T-cell (primary cell): ENCODE measurements around the gene IL17REL. TPM values are rescaled to one million over a fixed set of nuclear protein-coding genes. Genes with fewer than 3 reads are reported as not detected.

Source experiments
- ATAC-seq, 4 experiments: fragments of 200-7000 bp in 3 of 4; fragments of 150-1000 bp in 1 of 4; cut with Tn5 transposase; replicated peaks in 1 of 4; 1 replicate in 3 of 4; 2 replicates in 1 of 4; pipeline ENCODE4 v1.10.0; 2021; ENCODE audit warnings: moderate library complexity in 3 of 4, mild to moderate bottlenecking in 2 of 4, moderate number of reproducible peaks in 1 of 4
- CTCF ChIA-PET, 2 donors: fragments of 300-600 bp; sonication (Branson Sonifier 250); formaldehyde crosslinking; loops; one replicate each; lab custom pipeline; 2022; ENCODE audit warnings: antibody characterized with exemption in 2 of 2; lab: Charles Lee
- POLR2A ChIA-PET, 2 donors: fragments of 300-600 bp; sonication (Branson Sonifier 250); formaldehyde crosslinking; loops; one replicate each; lab custom pipeline; 2022; ENCODE audit warnings: antibody characterized with exemption in 2 of 2; lab: Charles Lee
- DNase-seq, 35 experiments: peaks; one replicate each; pipeline versions ENCODE4 v3.0.0 to v3.0.0-alpha.2; 2013 to 2023
- H3K27ac ChIP-seq: one replicate; pipeline ENCODE4 v1.5.1; 2013; ENCODE audit warnings: low read length
- H3K27me3 ChIP-seq, 2 experiments: replicated peaks in 1 of 2; 1 replicate in 1 of 2; 2 replicates in 1 of 2; pipeline versions ENCODE4 v1.6.1 to v1.7.0; 2013; ENCODE audit warnings: low read length in 1 of 2, mixed read lengths in 1 of 2; ENCODE audit not compliant: control insufficient read depth in 2 of 2, insufficient read depth in 2 of 2; ENCODE audit errors: extremely low read depth in 1 of 2
- H3K36me3 ChIP-seq, 2 donors: 1 replicate in 1 of 2; 2 replicates in 1 of 2; pipeline versions ENCODE4 v1.6.1 to v1.7.0; 2013; ENCODE audit warnings: low read length in 1 of 2; ENCODE audit not compliant: control insufficient read depth in 2 of 2, insufficient read depth in 1 of 2; ENCODE audit errors: extremely low read depth in 1 of 2
- H3K4me1 ChIP-seq, 2 experiments: 1 replicate in 1 of 2; 2 replicates in 1 of 2; pipeline versions ENCODE4 v1.6.1 to v1.7.0; 2013; ENCODE audit warnings: low read length in 2 of 2, mixed read lengths in 1 of 2; ENCODE audit not compliant: insufficient read depth in 2 of 2, control insufficient read depth in 1 of 2; ENCODE audit errors: extremely low read depth in 1 of 2
- H3K4me3 ChIP-seq, 2 donors: 1 replicate in 1 of 2; 2 replicates in 1 of 2; pipeline versions ENCODE4 v1.5.1 to v1.7.0; 2013; ENCODE audit warnings: mild to moderate bottlenecking in 2 of 2, low read length in 1 of 2, moderate library complexity in 1 of 2; ENCODE audit not compliant: control insufficient read depth in 1 of 2; ENCODE audit errors: extremely low read depth in 1 of 2
- H3K9me3 ChIP-seq: 2 replicates; pipeline ENCODE4 v1.7.0; 2013
- H3K27ac Mint-ChIP-seq, 2 donors: one replicate each; pipeline ENCODE4 v1.8.0; 2020 to 2021; ENCODE audit warnings: mild to moderate bottlenecking in 2 of 2, mixed read lengths in 2 of 2
- H3K27me3 Mint-ChIP-seq, 2 donors: one replicate each; pipeline ENCODE4 v1.8.0; 2021 to 2022; ENCODE audit warnings: mixed read lengths in 2 of 2
- H3K36me3 Mint-ChIP-seq: one replicate; pipeline ENCODE4 v1.8.0; 2021; ENCODE audit warnings: mixed read lengths
- H3K4me1 Mint-ChIP-seq, 3 donors: one replicate each; pipeline ENCODE4 v1.8.0; 2020 to 2022; ENCODE audit warnings: mixed read lengths in 3 of 3, mild to moderate bottlenecking in 1 of 3
- H3K4me3 Mint-ChIP-seq, 3 donors: one replicate each; pipeline ENCODE4 v1.8.0; 2020 to 2022; ENCODE audit warnings: mild to moderate bottlenecking in 3 of 3, mixed read lengths in 3 of 3, moderate library complexity in 3 of 3
- H3K9me3 Mint-ChIP-seq, 3 donors: one replicate each; pipeline ENCODE4 v1.8.0; 2020 to 2022; ENCODE audit warnings: mixed read lengths in 3 of 3
- WGBS: methylation state at CpG from one replicate; pipeline ENCODE4 v1.1.5; 2013; ENCODE audit warnings: missing lambda C conversion rate; ENCODE audit not compliant: insufficient coverage; 5-methylcytosine and 5-hydroxymethylcytosine counted together
- total RNA-seq, 35 experiments: library from RNA in 6 of 35; stranded (reverse) in 6 of 35; fragments of 120-200 nt in 1 of 35; gene quantifications; one replicate each; pipeline versions ENCODE4 v1.2.1 to v1.2.4 and lab custom pipeline; 2013 to 2026

IL17REL gene
- total RNA-seq, 5 donors from 2014 or later (not counting 1 experiment from before 2014, with no cell fraction given) = 0.10 TPM; not detected in 4

DNA sequence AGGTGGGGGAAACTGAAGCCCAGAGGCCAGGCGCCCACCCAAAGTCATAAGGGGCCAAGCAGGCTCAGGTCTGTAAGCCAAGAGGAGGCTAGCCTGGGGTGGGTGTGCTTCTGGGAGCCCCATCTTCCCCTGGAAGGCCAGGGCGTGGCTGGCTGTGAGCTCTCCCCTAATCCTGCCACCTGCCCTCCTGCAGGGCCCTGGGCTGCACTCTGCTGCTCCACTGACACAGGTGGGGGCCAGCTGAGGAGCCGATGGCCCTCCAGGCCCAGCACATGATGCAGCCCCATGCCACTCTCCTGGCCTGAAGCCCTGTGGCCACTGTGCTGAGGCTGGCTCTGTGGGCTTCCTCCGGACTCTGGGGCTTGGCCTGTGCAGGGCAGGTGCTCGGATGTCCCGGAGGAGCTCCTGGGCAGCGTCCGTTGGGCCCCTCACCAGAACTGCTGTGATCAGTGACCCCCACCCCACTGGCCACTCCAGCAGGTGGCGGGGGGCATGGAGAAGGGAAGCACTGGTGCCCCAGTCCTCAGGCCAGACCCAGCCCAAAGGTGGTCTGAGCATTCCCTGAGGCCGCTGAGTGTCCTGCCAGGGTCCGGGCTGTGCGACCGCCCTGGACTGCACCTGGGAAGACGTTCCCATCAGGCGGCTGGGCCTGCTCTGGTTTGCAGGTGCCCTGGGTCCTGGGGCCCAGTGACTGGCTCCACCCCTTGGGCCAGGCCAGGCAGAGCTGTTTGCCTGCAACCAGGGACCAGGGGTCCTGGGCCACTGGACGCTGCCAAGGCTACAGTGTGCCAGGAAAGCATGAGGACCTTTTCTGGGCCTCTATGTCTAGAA lies 43.5 kb downstream of the IL17REL start:
- POLR2A ChIA-PET = no interaction called here

GRCh38 chr22:49968313-49968830 lies 44.2 kb downstream of the IL17REL start:
- ChIA-PET CTCF (interaction anchor here in 1 of 2 donors (0.5 kb wide), 1 partner anchor 16 kb away, joined by 5 read pairs; no protein-coding TSS in a partner anchor), POLR2A (no interaction called here)
- Histone ChIP-seq H3K4me1 (peaks cover 6 to 75% of the 10 kb centered on the region in 2 experiments), H3K4me3 (no peak overlapping the region), H3K9me3 (no peaks in the 10 kb centered on the region), H3K27me3 (peaks cover 0 to 4% of the 10 kb centered on the region in 2 experiments), H3K27ac (no peak overlapping the region), H3K36me3 (peaks cover 7% of the 10 kb centered on the region in 2 donors)
- Mint-ChIP-seq H3K9me3 (no peaks in the 10 kb centered on the region), H3K27me3 (no peaks in the 10 kb centered on the region), H3K4me3 (no peak overlapping the region), H3K4me1 (peaks cover 31 to 41% (median 37%) of the 10 kb centered on the region in 3 donors), H3K36me3 (peaks cover 6% of the 10 kb centered on the region), H3K27ac (peak overlapping the region in 1 of 2 donors; percentile 36)
- no peak for ATAC-seq
- WGBS = 95% methylated on average over 11 of the region's 11 CpGs
- DNase-seq = peak in 4 of 35 experiments; percentile 2 to 30 (median 4)

More for the DNA sequence above, 43.5 kb downstream of the IL17REL start:
- ATAC-seq = no peak
- 99% methylated on average over 11 of the region's 16 CpGs for WGBS
- Histone ChIP-seq H3K4me3 (no peak overlapping the region), H3K36me3 (peaks cover 0 to 5% of the 10 kb centered on the region in 2 donors), H3K27ac (no peak overlapping the region), H3K9me3 (no peaks in the 10 kb centered on the region), H3K4me1 (peaks cover 6 to 68% of the 10 kb centered on the region in 2 experiments), H3K27me3 (peaks cover 0 to 4% of the 10 kb centered on the region in 2 experiments)
- Mint-ChIP-seq H3K4me1 (peaks cover 25 to 35% (median 30%) of the 10 kb centered on the region in 3 donors), H3K27me3 (no peaks in the 10 kb centered on the region), H3K9me3 (no peaks in the 10 kb centered on the region), H3K27ac (no peak overlapping the region), H3K4me3 (no peak overlapping the region), H3K36me3 (no peaks in the 10 kb centered on the region)
- peak in 4 of 35 experiments; percentile 3 to 35 (median 9) for DNase-seq
- CTCF ChIA-PET = no interaction called here

- ChIA-PET CTCF (interaction anchor here in 1 of 2 donors (0.5 kb wide), 1 partner anchor 17 kb away, joined by 5 read pairs; no protein-coding TSS in a partner anchor), POLR2A (interaction anchor here (0.5 to 0.9 kb wide), 3 partner anchors 32 to 64 kb away, joined by 3 to 4 read pairs (median 3); no protein-coding TSS in a partner anchor)
- ATAC-seq (no peak), DNase-seq (peak in 2 of 35 experiments; percentile 12 to 27)
- no peak overlapping the region for H3K27ac ChIP-seq
- H3K4me3 ChIP-seq = no peak overlapping the region
- H3K4me1 Mint-ChIP-seq = peaks cover 38 to 47% (median 38%) of the 10 kb centered on the region in 3 donors
- no peaks in the 10 kb centered on the region for H3K9me3 ChIP-seq
- H3K4me1 ChIP-seq = peaks cover 11 to 81% of the 10 kb centered on the region in 2 experiments
- peaks cover 10 to 13% of the 10 kb centered on the region in 2 donors for H3K36me3 ChIP-seq
- H3K27me3 Mint-ChIP-seq = no peaks in the 10 kb centered on the region
- H3K9me3 Mint-ChIP-seq = no peaks in the 10 kb centered on the region
- H3K4me3 Mint-ChIP-seq = peak overlapping the region in 1 of 3 donors; percentile 58
- H3K36me3 Mint-ChIP-seq = peaks cover 7% of the 10 kb centered on the region
- peak overlapping the region in 1 of 2 donors; percentile 36 for H3K27ac Mint-ChIP-seq
- 82% methylated on average over 16 of the region's 18 CpGs for WGBS
- peaks cover 0 to 4% of the 10 kb centered on the region in 2 experiments for H3K27me3 ChIP-seq
Observed at GRCh38 chr22:49967706-49968208, 44.8 kb downstream of the IL17REL start.

- no peaks in the 10 kb centered on the region for H3K27me3 Mint-ChIP-seq
- peaks cover 10 to 15% of the 10 kb centered on the region in 2 donors for H3K36me3 ChIP-seq
- H3K36me3 Mint-ChIP-seq = peaks cover 7% of the 10 kb centered on the region
- peak in 7 of 35 experiments; percentile 0 to 41 (median 15) for DNase-seq
- peak overlapping the region in 1 of 3 donors; percentile 58 for H3K4me3 Mint-ChIP-seq
- no peak for ATAC-seq
- peaks cover 38 to 50% (median 41%) of the 10 kb centered on the region in 3 donors for H3K4me1 Mint-ChIP-seq
- ChIA-PET POLR2A (interaction anchor here (0.5 to 0.9 kb wide), 5 partner anchors 26 to 140 kb away, joined by 3 to 5 read pairs (median 4); no protein-coding TSS in a partner anchor), CTCF (no interaction called here)
- peaks cover 14 to 80% of the 10 kb centered on the region in 2 experiments for H3K4me1 ChIP-seq
- no peaks in the 10 kb centered on the region for H3K9me3 ChIP-seq
- 52% methylated on average over 31 of the region's 36 CpGs for WGBS
- H3K9me3 Mint-ChIP-seq = no peaks in the 10 kb centered on the region
- no peak overlapping the region for H3K27ac Mint-ChIP-seq
- H3K4me3 ChIP-seq = no peak overlapping the region
- H3K27ac ChIP-seq = no peak overlapping the region
- peaks cover 0 to 4% of the 10 kb centered on the region in 2 experiments for H3K27me3 ChIP-seq
Observed at GRCh38 chr22:49966774-49967705, 45.5 kb downstream of the IL17REL start.

GRCh38 chr22:49966041-49966773 lies 46.4 kb downstream of the IL17REL start:
- Histone ChIP-seq H3K9me3 (no peaks in the 10 kb centered on the region), H3K27me3 (peaks cover 0 to 4% of the 10 kb centered on the region in 2 experiments), H3K36me3 (peaks cover 10 to 15% of the 10 kb centered on the region in 2 donors), H3K27ac (no peak overlapping the region), H3K4me3 (no peak overlapping the region), H3K4me1 (peaks cover 14 to 77% of the 10 kb centered on the region in 2 experiments)
- Mint-ChIP-seq H3K4me1 (peaks cover 38 to 53% (median 41%) of the 10 kb centered on the region in 3 donors), H3K27me3 (no peaks in the 10 kb centered on the region), H3K27ac (no peak overlapping the region), H3K9me3 (no peaks in the 10 kb centered on the region), H3K36me3 (peaks cover 7% of the 10 kb centered on the region), H3K4me3 (no peak overlapping the region)
- 95% methylated on average over 7 of the region's 11 CpGs for WGBS
- DNase-seq (peak in 3 of 35 experiments; percentile 4 to 16 (median 8)), ATAC-seq (no peak)
- CTCF ChIA-PET = no interaction called here
- POLR2A ChIA-PET = interaction anchor here in 1 of 2 donors (0.5 to 0.6 kb wide), 2 partner anchors 25 to 140 kb away, joined by 4 to 5 read pairs; no protein-coding TSS in a partner anchor
